ENCODE data around the gene NDST3.
"Not testable (repeated sequence)": the region's sequence is repeated elsewhere in the genome, so short reads cannot be mapped to it uniquely, and the experiment has no call there.

Gene NDST3

DNA sequence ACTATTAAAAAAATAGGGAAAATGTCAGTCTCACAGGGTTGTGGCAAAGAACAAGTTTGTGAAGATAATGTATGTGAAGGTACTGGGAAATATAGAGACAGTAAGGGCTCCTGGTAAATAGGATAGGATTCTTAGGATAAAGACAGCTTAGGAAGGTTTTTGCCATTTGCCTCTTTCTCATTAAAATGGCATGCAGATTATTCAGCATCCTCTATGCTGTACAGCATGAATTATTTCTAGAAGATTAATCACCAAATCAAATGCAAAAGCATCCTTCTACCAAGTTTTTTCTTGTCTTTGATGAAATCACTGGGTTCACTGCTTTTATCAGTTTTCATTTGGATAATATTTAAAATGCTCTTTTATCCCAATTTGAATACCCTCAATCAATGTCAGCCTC, 142.8 kb downstream of the NDST3 start:
- no peak for DNase-seq (ENCODE audit: low read depth in 2 of 2)

DNA sequence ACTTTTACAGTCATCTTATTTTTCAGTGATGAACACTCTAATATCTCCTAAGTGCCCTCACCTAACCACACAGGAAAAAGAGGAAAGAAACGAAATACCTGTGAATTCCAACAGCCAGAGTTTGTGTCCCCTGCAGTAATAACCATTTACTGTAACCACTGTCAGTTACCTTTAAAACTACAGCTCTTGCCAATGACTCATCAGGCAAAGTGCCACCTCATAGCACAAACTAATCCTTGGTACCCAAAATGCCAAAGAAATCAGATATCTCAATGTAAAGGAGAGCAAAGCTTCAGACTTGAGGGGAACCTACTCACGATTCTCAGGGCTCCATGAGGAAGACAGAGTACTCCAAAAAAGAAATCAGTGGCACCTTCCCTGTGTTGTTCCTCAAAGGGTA, 146.5 kb downstream of the NDST3 start:
- no peak for DNase-seq (ENCODE audit: low read depth in 2 of 2)

DNA sequence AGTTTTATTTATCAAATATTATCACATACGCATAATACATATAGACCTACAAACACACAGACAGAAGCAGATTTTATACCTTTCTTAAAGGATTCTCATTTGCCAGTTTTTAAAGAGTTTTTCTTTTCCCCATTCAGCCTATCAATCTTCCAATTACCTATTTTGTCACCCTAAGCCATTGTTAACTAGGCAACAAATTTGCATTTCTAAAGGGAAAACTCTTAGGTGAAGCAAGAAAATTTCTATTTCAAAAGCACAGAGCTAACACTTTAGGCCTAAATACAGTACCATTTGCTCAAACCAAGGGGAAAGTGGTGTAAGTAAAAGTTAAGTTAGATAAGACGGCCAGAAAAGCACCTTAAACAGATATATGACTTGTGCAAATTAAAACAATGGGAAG, 156.6 kb downstream of the NDST3 start:
- DNase-seq (ENCODE audit: low read depth in 2 of 2), result no peak

DNA sequence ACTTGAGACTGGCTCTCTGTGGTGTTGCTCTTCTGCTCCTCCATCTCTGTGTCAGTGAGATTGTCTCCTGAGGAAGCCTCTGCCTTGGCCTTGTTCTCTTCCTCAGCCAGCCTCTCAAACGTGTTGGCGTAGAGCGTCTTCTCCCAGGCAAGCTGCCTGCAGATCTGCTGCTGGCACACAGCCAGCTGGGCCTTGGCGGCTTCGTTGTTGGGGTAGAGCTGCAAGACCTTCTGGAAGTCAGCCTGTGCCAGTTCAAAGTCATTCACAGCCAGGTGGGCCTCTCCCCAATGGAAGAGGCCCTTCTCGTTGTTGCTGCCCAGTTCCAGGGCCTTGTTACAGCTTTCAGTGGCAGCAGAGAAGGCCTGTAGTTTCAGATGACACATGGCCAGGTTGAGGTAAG, 159.1 kb downstream of the NDST3 start:
- DNase-seq (ENCODE audit: low read depth in 2 of 2), result no peak

DNA sequence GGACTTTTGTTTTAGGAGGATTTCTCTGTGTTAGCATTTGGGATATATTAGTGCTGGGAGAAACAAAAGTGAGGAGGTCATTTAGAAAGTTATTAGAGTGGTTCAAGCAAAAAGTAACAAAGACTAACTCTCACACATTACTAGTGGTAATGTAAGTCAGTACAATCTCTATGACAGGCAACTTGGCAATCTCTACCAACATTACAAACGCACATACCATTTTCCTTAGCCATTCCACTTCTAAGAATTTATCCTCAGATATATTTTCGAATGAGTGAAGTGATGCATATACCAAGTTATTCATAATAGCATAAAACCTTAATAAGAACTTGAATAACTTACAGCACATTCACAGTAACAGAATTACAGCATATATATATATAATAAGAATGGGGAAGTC, 172.3 kb downstream of the NDST3 start:
- no peak for DNase-seq (ENCODE audit: low read depth in 2 of 2)

DNA sequence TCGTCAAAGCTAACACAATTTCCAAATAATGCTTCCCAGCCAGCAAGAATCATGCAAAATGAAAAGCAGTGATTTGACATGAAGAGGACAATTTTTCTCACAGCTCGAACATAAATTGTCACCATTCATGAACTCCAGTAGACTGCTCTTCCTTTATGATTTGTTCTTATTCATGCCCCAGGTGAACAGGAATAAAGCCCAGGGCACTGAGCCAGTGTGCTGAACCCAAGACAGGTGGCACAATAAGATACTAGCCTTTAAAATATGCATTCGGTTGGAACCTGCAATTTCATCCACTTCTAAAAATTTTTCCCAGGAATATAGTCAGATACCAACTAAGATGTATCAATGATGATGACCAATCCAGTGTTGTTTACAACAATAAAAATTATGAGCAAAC, 178.8 kb downstream of the NDST3 start:
- DNase-seq (ENCODE audit: low read depth in 2 of 2), result no peak

DNA sequence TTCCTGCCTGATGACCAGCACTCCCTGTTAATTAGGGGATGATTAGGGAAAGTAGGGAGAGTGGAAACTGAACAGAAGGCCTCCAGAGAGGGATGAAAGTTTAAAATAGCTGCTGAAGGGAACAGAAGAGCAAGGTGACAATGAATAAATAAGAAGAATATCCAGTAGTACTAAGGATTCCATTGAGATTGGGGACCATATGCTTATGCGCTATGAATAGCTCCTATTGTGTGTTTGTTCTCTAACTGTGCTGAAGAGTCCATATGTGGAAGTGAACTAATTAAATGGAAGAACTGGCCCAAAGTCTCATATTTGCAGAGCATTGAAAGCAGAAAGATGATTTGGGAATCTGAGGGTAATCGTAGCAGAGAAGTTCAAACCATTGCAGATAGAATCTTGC, 181.5 kb downstream of the NDST3 start:
- DNase-seq (ENCODE audit: low read depth in 2 of 2), result no peak

DNA sequence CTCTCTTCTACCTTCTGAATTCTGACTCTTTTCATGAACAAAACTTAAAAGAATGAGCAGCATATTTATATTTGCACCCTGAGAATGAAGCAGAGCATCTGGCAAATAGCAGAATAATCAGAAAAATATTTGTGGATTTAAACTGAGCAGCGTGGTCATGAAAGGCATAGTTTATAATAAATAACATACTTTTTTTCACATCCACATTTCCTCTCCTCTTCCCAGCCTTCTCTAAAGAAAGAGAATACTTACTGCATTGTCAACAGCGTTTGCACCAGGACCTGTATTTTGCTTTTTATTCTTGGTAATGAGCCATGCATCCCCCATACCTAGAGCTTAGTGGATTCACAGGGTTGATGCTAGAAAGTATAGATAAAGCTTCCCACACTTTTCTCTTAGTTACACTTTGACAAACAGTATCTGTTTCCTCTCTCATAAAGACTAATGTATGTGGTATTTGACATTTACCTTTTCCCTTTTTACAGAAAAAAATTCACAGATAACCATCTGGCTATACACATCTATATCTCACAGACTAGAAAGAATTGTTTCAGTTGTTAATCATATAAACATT, 187.0 kb downstream of the NDST3 start:
- DNase-seq (ENCODE audit: low read depth in 2 of 2), result no peak

DNA sequence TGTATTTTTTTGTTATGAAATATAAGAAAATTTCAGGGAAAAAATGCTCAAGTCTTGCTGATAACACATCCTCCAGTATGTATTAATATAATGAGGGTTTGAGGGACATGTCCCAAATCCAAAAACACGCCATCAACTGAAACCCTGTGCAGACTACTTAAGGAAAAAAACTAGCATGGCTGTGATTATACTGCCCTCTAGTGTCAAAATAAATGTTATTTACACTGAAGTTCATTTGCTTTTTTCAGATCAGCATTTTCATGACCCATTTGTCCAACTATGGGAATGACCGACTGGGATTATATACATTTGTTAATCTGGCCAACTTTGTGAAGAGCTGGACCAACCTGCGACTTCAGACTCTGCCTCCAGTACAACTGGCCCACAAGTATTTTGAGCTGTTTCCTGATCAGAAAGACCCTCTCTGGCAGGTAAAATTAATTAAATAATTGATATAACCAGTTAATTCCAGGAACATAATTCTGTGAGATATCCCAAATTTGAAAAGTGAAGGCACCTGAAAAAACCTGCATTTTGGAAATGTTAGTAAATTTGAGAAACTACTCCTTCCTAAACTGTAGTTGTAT, 190.1 kb downstream of the NDST3 start:
- DNase-seq (ENCODE audit: low read depth in 2 of 2), result no peak

DNA sequence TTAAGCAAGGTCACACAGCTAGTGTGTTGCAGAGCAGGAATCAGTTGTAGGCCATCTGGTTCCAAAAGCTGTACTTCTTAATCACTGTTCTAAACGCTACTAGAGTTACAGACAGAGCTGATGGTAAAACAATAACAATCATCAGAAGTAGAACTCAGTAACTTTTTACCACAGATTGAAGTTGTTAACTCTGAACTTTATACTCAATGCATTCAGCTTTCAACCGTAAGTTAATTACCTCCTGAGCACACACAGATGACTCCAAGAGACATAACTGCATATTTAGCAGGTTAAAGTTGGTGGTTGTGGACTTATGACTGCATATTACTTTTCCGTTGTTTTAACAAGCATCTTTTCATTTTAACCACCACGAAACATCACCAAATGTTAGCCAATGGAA, 191.2 kb downstream of the NDST3 start:
- DNase-seq (ENCODE audit: low read depth in 2 of 2), result no peak

DNA sequence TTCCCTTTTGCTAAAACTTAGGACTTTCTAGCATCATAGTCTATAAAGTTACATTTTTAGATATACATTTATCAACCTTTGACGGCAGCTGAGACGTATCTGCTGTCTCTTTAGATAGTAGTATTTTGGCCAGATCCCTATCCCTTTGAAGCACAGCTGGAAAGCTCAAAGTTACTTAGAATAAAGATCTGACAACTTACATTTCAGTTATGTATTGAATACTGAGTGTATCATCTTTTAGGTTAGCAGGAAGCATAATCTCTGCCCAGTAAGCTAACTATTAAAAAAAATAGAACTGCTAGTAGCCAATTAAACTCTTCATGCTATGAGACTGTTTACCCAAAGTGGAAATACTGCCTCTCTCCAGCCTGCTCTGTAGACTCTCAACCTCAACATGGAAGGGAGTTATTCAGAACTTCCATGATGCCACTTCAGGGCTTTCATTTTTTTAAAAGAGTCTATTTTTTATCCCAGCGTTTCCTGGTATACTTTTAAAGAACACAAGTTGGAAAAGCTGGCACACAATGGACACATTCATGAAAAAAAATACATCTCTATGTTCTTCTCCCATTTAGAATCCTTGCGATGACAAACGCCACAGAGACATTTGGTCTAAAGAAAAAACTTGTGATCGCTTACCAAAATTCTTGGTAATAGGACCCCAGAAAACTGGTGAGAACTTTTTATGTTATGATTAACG, 192.2 kb downstream of the NDST3 start:
- no peak for DNase-seq (ENCODE audit: low read depth in 2 of 2)

DNA sequence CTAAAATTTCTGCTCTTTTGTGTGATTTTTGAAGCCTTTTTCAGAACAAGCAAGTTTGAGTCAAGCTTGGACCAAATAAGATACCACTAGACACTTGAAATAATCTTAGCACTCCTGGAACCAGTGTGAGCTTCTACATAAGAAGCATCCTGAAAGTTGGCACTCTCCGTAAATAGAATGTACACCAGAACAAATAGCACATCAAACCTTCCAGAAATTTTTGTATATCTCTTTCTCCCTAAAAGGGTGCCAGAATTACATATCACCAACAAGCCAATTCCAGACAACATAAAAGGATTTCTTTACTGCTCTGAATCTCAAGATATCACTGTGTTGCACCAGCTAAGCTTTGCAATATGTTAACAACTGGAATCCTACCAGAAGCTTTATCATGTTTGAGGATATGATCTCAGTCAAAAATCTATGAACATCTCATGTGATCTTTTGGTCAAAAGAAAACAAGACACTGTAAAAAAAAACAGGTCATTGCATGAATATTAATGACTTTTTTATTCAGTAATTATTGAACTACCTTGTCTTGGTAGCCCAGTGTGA, 201.4 kb downstream of the NDST3 start:
- DNase-seq (ENCODE audit: low read depth in 2 of 2), result no peak

DNA sequence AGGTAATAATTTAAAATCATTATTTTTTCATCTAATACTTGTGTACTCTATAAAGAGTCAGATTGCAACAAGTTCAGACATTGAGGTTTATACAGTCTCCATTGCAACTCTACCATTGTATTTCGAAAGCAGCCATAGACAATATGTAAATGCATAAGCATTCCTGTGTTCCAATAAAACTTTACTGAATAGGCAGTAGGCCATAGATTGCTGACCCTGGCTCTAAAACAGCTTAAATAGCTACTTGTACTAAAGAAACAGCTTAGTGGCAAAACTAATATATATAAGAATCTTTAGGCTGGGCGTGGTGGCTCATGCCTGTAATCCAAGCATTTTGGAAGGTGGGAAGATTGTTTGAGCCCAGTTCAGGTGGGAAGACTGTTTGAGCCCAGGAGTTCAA, 203.2 kb downstream of the NDST3 start:
- no peak for DNase-seq (ENCODE audit: low read depth in 2 of 2)

DNA sequence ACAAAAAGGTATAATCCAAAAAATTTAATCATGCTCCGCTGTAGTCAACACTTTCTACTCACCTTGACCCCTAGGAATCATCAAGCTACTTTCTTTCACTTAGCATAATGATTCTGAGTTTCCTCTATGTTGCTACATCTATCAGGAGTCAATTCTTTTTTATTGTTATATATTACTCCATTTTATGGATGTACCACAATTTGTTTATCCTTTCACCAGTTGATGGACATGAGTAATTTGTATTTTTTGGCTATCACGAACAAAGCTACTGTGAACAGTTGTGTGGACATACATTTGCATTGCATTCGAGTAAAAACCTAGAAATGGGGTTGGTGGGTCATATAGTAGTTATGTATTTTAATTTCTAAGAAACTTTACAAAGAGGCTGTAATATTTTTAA, 215.6 kb downstream of the NDST3 start:
- DNase-seq (ENCODE audit: low read depth in 2 of 2), result no peak

DNA sequence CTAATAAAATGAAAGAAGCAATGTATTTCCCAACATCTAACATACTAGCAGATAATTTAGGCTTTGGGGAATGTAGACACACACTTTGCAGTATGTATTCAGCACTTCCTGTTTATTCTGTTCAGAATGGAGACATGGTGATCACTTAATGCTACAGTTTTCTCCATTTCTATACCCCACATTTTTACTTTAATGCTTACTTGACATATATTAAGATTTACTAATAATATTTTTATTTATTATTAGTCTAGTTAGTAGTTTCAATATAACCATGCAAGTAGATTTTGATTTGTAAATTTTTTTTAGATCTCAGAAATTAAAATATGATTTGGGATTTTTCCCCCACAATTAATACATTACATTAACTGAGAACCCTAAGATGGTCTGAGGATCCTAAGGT, 220.1 kb downstream of the NDST3 start:
- DNase-seq (ENCODE audit: low read depth in 2 of 2), result no peak

DNA sequence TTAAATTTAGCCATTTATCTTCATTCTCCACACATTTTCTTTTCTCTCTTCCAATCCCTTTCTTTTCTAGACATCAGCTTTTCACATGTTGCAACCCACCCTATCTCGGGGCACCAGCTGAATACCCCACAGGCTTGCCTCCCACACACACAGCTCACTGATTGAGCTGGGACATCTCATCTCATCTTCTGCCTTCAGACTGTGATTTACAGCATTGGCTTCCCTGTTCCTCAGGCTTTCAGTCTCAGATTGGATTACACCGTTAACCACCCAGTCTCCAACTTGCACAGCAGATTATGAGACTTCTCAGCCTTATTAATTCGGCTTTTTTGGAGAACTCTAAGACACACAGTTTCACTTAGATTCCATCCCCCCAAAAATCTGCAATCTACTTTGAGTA, 224.8 kb downstream of the NDST3 start:
- no peak for DNase-seq (ENCODE audit: low read depth in 2 of 2)

DNA sequence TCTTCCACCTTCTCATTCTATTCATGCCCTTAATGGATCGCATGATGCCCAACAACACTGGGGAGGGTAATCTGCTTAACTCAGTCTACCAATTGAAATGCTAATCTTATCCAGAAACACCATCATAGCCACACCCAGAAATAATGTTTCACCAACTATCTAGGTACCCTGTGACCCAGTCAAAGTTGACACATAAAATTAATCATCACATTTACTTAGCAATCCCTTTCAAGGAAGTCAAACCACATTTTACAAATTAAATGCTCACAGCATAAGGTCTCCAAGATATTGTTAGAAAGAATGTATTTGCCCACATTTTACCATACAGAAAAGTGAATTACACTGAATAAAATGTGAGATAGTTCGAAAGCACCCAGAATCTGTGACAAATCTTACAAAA, 226.0 kb downstream of the NDST3 start:
- DNase-seq (ENCODE audit: low read depth in 2 of 2), result no peak

DNA sequence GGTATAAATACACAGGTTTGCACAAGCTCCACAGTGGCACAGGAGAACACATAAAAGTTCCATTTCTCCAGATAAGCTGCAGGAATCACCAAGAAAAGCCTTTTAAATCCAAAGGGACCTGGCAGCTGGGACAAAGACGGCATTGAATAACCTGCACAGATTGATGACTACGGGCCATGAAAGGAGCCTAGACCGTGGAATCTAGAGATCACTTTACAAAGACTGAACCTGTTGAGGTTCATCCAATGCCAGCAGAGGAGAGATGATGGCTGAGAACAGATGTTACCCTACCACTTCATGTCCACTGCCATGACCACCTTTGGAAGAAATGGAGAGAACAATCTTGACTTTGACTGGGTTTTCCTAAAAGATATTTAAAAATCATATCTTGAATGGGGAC, 229.8 kb downstream of the NDST3 start:
- DNase-seq (ENCODE audit: low read depth in 2 of 2), result no peak

DNA sequence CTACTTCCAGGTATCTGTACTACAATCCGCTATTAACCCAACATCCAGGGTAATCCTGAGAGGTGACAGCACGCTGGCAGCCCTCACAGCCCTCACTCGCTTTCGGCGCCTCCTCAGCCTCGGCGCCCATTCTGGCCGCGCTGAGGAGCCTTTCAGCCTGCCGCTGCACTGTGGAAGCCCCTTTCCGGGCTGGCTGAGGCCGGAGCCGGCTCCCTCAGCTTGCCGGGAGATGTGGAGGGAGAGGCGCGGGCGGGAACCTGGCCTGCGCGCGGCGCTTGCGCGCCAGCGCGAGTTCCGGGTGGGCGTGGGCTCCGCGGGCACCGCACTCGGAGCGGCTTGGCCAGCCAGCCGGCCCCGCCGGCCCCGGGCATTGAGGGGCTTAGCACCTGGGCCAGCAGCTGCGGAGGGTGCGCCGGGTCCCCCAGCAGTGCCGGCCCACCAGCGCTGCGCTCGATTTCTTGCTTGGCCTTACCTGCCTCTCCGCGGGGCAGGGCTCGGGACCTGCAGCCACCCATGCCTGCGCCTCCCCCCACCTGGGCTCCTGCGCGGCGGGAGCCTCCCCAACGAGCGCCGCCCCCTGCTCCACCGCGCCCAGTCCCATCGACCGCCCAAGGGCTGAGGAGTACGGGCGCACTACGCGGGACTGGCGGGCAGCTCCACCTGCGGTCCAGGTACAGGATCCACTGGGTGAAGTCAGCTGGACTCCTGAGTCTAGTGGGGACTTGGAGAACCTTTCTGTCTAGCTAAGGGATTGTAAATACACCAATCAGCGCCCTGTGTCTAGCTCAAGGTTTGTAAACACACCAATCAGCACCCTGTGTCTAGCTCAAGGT, 231.2 kb downstream of the NDST3 start:
- peak; percentile 13 to 22 for DNase-seq (ENCODE audit: low read depth in 2 of 2)

DNA sequence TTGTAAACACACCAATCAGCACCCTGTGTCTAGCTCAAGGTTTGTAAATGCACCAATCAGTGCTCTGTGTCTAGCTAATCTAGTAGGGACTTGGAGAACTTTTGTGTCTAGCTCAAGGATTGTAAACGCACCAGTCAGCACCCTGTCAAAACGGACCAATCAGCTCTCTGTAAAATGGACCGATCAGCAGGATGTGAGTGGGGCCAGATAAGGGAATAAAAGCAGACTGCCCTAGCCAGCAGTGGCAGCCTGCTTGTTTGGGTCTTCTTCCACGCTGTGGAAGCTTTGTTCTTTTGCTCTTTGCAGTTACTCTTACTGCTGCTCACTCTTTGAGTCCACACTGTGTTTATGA, 231.8 kb downstream of the NDST3 start:
- DNase-seq (ENCODE audit: low read depth in 2 of 2), result not testable (repeated sequence)

DNA sequence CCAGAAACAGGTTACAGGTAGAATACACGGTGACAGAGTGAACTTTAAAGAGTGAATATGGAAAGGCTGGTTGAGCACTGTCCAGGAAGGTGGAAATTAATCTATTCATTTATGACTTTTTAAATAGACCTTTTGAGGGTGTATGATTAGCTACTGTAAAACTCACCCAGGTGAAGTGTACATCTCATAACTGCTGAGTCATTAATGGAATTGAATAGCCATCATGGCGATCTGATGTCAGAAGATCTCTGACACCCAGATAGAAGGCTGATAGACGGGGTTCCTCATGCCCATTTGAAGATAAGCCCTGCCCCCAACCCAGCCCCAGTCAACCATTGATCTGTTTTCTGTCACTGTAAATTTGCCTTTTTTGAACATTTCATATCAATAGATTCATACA, 234.5 kb downstream of the NDST3 start:
- no peak for DNase-seq (ENCODE audit: low read depth in 2 of 2)

DNA sequence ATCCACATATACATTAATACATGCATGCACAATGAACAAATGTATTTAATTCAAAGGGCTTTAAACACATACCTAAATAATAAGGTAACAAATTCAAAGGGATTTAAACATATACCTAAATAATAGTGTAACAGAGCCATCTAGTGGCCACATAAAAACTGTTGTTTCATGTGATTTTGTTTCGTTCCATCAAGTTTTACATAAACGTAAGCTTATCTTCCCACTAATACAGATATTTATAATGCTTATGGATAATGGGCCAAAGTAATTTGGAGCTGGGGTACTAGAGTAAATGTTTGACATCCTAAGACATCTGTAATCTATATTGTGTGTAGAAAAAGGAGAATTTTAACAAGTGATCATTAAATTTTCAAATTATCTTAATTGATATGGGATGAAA, 236.2 kb downstream of the NDST3 start:
- no peak for DNase-seq (ENCODE audit: low read depth in 2 of 2)

DNA sequence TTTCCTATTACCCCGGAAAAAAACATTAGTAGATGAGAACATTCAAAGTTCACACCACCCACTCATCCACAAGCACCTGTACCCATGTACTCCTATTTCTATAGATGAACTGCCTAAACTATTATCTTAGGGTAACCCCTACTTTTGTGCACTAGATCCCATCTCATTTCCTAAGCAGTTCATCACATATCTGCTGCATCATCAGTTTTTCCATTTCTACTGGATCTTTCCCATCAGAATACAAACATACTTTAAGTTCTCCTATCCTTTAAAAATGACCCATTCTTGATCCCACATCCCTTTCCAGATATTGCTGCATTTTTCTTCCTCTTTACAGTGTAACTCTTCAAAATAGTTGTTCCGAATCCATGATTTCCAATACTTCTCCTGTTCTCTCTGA, 237.5 kb downstream of the NDST3 start:
- DNase-seq (ENCODE audit: low read depth in 2 of 2), result no peak

All from stimulated activated CD8-positive, alpha-beta memory T cell treated with anti-CD3 and anti-CD28 coated beads, Interleukin-2, amount 100 ng/mL, for 48 hours (primary cell).